ENCODE data around the gene TUSC2. TPM values are rescaled to one million over a fixed set of nuclear protein-coding genes. Genes with fewer than 3 reads are reported as not detected.

TUSC2 gene
- total and polyA plus RNA-seq, 2 of the 13 experiments (the other 11 are each of a cell fraction or from before 2014, with no cell fraction given) = 36.7 to 39.1 TPM

DNA sequence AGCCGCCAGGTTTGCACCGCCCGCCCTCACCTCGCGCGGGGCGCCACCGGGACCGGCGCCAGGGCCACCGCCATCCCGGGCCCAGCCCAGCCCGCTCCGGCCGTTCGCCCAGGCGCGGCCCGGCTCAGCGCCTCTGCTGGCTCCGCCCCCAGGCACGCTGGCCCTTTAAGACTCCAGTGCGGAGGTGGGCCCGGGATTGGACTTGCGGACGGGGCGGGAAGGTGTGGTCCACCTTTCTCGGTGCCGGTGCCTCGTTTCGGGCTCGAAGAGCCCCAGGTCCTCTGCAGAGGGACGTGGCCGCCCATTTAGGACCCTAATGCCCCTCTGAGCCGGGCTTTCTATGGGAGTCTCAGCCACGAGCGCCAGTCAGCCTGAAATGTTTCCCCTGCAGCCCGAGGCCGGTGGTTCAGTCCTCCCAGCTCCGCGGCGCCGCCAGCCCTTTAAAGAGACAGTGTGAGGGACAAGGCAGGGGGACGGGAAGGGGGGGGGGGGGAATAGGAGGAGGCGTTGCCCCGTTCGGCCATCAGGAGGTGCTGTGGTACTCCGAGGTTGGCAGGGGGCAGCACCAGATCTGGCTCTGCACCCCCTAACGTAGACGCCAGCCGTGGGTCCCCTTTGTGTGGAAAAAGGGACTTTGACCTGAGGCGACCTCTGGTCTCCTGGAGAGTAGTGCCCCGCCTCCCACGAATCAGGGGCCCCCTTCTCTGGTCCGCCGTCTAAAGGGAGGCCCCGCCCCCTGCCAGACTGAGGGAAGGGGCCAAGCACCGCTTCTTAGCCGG lies 6.5 kb downstream of the TUSC2 start (continued):
- TF ChIP-seq SMAD1 (CRISPR knock-in tag; IDR thresholded peaks at IDR 0.05; ENCODE audit: borderline replicate concordance, low read depth) (no peak), TEAD2 (CRISPR knock-in tag; IDR thresholded peaks at IDR 0.05) (no peak), ZNF234 (CRISPR knock-in tag; conservative IDR thresholded peaks at IDR 0.05) (no peak), ZNF20 (CRISPR knock-in tag; IDR thresholded peaks at IDR 0.05) (no peak), POLR2AphosphoS2 (IDR thresholded peaks at IDR 0.05; ENCODE audit: low read depth, low read length) (no peak), NFRKB (IDR thresholded peaks at IDR 0.05) (no peak), ZFAT (CRISPR knock-in tag; conservative IDR thresholded peaks at IDR 0.05) (no peak), ZNF138 (CRISPR knock-in tag; IDR thresholded peaks at IDR 0.05; ENCODE audit: low read depth) (peak; percentile 55; the same call in 1 of the 2 replicates), ZNF556 (CRISPR knock-in tag; IDR thresholded peaks at IDR 0.05; ENCODE audit: borderline replicate concordance) (no peak), CBX5 (CRISPR knock-in tag; IDR thresholded peaks at IDR 0.05; ENCODE audit: borderline replicate concordance) (no peak), ZNF790 (CRISPR knock-in tag; IDR thresholded peaks at IDR 0.05; ENCODE audit: borderline replicate concordance) (no peak), KDM2A (CRISPR knock-in tag; IDR thresholded peaks at IDR 0.05; ENCODE audit: borderline replicate concordance, low read depth) (no peak), KLF15 (CRISPR knock-in tag; IDR thresholded peaks at IDR 0.05; ENCODE audit: borderline replicate concordance) (no peak), MAFF (IDR thresholded peaks at IDR 0.05; ENCODE audit: low read depth, low read length) (no peak), CCDC6 (CRISPR knock-in tag; IDR thresholded peaks at IDR 0.05) (no peak), MIER3 (CRISPR knock-in tag; IDR thresholded peaks at IDR 0.05; ENCODE audit: borderline replicate concordance) (no peak), ZNF776 (CRISPR knock-in tag; IDR thresholded peaks at IDR 0.05) (no peak; the same call in 1 of the 2 replicates), NONO (IDR thresholded peaks at IDR 0.05) (peak; percentile 82; the same call in 1 of the 2 replicates), NONO (CRISPR knock-in tag; conservative IDR thresholded peaks at IDR 0.05) (peak; percentile 46), MTF2 (CRISPR knock-in tag; IDR thresholded peaks at IDR 0.05; ENCODE audit: borderline replicate concordance) (no peak), ZNF660 (CRISPR knock-in tag; IDR thresholded peaks at IDR 0.05; ENCODE audit: borderline replicate concordance, low read depth) (no peak), ZNF264 (CRISPR knock-in tag; IDR thresholded peaks at IDR 0.05) (no peak), MXD1 (CRISPR knock-in tag; IDR thresholded peaks at IDR 0.05) (0 out of 2 replicates have a peak, but pooled peaks have one; percentile 8), PHB2 (IDR thresholded peaks at IDR 0.05; ENCODE audit: partially characterized antibody) (no peak), ATAD3A (CRISPR knock-in tag; IDR thresholded peaks at IDR 0.05) (no peak), POLR2G (IDR thresholded peaks at IDR 0.05; ENCODE audit: low read depth, low read length) (peak; percentile 68), CBX1 (IDR thresholded peaks at IDR 0.05; ENCODE audit: low read depth) (peak; percentile 41), ZNF746 (CRISPR knock-in tag; IDR thresholded peaks at IDR 0.05) (peak; percentile 74), HDAC1 (CRISPR knock-in tag; IDR thresholded peaks at IDR 0.05) (peak; percentile 55)
- TF ChIP-seq, protein P1, sequence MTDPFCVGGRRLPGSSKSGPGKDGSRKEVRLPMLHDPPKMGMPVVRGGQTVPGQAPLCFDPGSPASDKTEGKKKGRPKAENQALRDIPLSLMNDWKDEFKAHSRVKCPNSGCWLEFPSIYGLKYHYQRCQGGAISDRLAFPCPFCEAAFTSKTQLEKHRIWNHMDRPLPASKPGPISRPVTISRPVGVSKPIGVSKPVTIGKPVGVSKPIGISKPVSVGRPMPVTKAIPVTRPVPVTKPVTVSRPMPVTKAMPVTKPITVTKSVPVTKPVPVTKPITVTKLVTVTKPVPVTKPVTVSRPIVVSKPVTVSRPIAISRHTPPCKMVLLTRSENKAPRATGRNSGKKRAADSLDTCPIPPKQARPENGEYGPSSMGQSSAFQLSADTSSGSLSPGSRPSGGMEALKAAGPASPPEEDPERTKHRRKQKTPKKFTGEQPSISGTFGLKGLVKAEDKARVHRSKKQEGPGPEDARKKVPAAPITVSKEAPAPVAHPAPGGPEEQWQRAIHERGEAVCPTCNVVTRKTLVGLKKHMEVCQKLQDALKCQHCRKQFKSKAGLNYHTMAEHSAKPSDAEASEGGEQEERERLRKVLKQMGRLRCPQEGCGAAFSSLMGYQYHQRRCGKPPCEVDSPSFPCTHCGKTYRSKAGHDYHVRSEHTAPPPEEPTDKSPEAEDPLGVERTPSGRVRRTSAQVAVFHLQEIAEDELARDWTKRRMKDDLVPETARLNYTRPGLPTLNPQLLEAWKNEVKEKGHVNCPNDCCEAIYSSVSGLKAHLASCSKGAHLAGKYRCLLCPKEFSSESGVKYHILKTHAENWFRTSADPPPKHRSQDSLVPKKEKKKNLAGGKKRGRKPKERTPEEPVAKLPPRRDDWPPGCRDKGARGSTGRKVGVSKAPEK (CRISPR knock-in tag; IDR thresholded peaks at IDR 0.05; ENCODE audit: borderline replicate concordance) = no peak

Data from HepG2 (cell line).